ENCODE measurements around the gene ARHGEF10L. TPM values are rescaled to one million over a fixed set of nuclear protein-coding genes. Genes with fewer than 3 reads are reported as not detected.

The ARHGEF10L gene
- total RNA-seq, 1 donor from 2014 or later = 33.1 TPM

DNA sequence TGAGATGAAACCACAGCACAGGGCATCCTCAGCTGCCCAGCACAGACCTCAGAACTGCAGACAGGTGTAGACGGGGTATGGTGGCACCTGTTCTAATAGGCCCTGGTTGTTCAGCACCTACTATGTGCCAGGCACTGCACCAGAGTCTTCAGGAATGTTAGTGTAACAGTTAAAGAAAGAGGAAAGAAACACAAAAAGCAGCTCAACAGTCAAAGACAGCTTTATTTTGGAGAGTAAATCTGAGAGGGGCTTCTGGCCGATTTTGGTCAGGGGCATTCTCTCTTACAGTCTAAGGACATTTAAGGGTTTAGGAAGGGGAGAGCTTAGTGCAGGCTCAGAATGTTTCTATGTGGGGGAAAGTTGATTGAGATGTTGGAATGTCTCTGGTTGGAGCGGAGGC lies 170.5 kb downstream of the ARHGEF10L start:
- no peaks in the 10 kb centered on the region for H3K36me3 Mint-ChIP-seq
- H3K27ac Mint-ChIP-seq = no peak overlapping the region
- H3K27me3 Mint-ChIP-seq (ENCODE audit: low read depth) = peaks cover 17% of the 10 kb centered on the region
- TF ChIP-seq, protein P1, sequence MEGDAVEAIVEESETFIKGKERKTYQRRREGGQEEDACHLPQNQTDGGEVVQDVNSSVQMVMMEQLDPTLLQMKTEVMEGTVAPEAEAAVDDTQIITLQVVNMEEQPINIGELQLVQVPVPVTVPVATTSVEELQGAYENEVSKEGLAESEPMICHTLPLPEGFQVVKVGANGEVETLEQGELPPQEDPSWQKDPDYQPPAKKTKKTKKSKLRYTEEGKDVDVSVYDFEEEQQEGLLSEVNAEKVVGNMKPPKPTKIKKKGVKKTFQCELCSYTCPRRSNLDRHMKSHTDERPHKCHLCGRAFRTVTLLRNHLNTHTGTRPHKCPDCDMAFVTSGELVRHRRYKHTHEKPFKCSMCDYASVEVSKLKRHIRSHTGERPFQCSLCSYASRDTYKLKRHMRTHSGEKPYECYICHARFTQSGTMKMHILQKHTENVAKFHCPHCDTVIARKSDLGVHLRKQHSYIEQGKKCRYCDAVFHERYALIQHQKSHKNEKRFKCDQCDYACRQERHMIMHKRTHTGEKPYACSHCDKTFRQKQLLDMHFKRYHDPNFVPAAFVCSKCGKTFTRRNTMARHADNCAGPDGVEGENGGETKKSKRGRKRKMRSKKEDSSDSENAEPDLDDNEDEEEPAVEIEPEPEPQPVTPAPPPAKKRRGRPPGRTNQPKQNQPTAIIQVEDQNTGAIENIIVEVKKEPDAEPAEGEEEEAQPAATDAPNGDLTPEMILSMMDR (IDR thresholded peaks at IDR 0.05; ENCODE audit: unreplicated experiment) = no peak
- no peaks in the 10 kb centered on the region for H3K4me1 Mint-ChIP-seq
- DNase-seq (ENCODE audit: low spot score in 2 of 2, unreplicated experiment in 2 of 2) = no peak
- H3K9me3 Mint-ChIP-seq = peaks cover 9% of the 10 kb centered on the region
- no peak overlapping the region for H3K4me3 Mint-ChIP-seq

DNA sequence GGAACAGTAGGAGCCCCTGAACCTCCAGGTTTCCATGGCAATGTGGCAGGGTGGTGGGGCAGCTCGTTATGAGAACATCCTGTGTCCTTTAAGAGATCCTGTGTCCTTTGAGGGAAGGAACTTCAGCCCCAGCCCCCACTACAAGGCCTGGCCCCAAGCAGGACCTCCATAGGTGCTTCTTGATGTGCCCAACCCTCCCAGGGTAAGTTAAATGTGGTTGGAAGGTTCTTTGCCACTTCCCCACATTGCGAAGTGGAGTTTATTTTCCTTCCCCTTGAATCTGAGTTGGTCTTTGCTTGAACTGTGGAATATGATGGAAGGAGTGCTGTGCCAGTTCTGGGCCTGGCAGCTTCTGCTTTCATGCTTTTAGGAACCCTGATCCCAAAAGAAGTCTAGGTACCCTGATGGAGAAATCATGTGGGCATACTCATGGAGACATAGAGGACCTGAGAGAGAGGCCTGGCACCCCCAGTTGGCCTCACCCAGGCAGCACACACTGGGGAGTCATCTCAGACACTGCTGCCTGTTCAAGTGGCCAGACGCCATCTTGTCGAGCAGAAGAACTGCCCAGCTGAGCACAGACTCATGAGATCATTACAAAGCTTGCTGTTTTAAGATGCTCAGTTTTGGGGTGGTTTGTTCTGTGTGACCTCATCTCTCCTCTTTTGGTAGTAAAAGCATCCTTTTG lies 171.5 kb downstream of the ARHGEF10L start:
- H3K27ac Mint-ChIP-seq = no peak overlapping the region
- no peaks in the 10 kb centered on the region for H3K4me1 Mint-ChIP-seq
- peaks cover 18% of the 10 kb centered on the region for H3K27me3 Mint-ChIP-seq (ENCODE audit: low read depth)
- no peaks in the 10 kb centered on the region for H3K36me3 Mint-ChIP-seq
- H3K9me3 Mint-ChIP-seq = peaks cover 9% of the 10 kb centered on the region
- TF ChIP-seq, protein P1 (IDR thresholded peaks at IDR 0.05; ENCODE audit: unreplicated experiment) = no peak
- no peak for DNase-seq (ENCODE audit: low spot score in 2 of 2, unreplicated experiment in 2 of 2)
- H3K4me3 Mint-ChIP-seq = no peak overlapping the region

DNA sequence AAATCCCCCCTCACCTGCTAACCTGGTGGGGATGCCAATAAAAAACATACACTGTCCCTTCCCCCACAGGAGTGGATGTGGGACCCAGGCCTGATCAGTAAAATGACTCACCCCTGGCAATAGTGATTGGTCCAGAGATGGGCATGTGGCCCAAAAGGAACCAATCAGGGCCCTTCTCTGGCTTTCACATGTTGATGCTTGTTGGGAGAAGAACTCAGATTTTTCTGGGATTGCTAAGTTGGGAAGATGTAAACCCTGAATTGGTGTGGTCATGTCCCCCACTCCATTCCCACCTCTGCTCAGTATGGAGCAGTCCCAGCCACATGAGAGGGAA lies 172.0 kb downstream of the ARHGEF10L start:
- Mint-ChIP-seq H3K4me1 (no peaks in the 10 kb centered on the region), H3K9me3 (peaks cover 9% of the 10 kb centered on the region), H3K36me3 (no peaks in the 10 kb centered on the region), H3K4me3 (no peak overlapping the region), H3K27me3 (ENCODE audit: low read depth) (peaks cover 16% of the 10 kb centered on the region), H3K27ac (no peak overlapping the region)
- TF ChIP-seq, protein P1 (IDR thresholded peaks at IDR 0.05; ENCODE audit: unreplicated experiment) = no peak
- no peak for DNase-seq (ENCODE audit: low spot score in 2 of 2, unreplicated experiment in 2 of 2)

DNA sequence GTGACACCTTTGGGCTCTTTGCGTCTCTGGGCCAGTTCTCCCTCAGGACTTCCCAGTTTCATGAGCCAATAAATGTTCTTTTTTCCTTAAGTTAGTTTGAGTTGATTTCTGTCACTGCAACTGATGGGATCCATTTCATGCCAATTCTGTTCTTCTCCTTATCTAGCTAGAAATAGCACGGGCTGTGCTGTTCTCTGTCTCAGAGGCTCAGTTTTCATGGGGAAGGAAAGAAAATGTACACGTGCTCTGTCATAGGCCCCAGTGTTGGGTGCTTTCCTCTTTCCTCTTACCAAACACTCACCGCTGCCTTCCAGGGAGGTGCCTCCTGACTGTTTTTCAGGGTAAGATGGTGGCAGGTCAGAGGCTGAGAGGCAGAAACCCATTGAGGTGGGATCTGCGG lies 172.4 kb downstream of the ARHGEF10L start:
- TF ChIP-seq, protein P1 (IDR thresholded peaks at IDR 0.05; ENCODE audit: unreplicated experiment) = no peak
- Mint-ChIP-seq H3K27ac (no peak overlapping the region), H3K4me1 (no peaks in the 10 kb centered on the region), H3K27me3 (ENCODE audit: low read depth) (peaks cover 16% of the 10 kb centered on the region), H3K36me3 (no peaks in the 10 kb centered on the region), H3K4me3 (no peak overlapping the region), H3K9me3 (peaks cover 9% of the 10 kb centered on the region)
- DNase-seq (ENCODE audit: low spot score in 2 of 2, unreplicated experiment in 2 of 2) = no peak

DNA sequence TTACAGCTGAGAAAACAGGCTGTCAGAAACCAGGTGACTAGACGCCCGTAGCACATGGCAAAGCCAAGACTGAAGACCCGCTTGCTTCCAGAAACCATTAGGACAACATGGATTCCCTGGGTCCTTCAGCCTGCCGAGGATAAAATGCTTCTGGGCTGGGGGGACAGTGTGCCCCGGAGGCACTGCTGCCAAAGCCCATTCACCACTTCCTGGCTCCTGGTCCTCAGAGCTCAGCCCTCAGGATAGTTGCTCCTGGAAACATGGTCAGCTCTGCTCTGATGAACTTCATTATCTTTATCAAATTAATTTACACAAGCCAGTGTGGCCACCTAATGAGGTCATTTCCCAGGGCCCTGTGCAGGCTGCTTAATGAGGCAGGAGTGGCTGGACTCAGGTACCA lies 174.5 kb downstream of the ARHGEF10L start:
- no peak for DNase-seq (ENCODE audit: low spot score in 2 of 2, unreplicated experiment in 2 of 2)
- Mint-ChIP-seq H3K36me3 (no peaks in the 10 kb centered on the region), H3K27me3 (ENCODE audit: low read depth) (peaks cover 16% of the 10 kb centered on the region), H3K27ac (no peak overlapping the region), H3K4me3 (no peak overlapping the region), H3K9me3 (peaks cover 9% of the 10 kb centered on the region), H3K4me1 (no peaks in the 10 kb centered on the region)
- TF ChIP-seq, protein P1 (IDR thresholded peaks at IDR 0.05; ENCODE audit: unreplicated experiment) = no peak
